GM12801 (cell line): ENCODE data around the gene ZC3H10.

Source experiments
- TF ChIP-seq, protein P1 (sequence below): IDR thresholded peaks from one replicate; pipeline ENCODE4 v1.5.1; 2011; ENCODE audit warnings: control low read depth; ENCODE audit not compliant: insufficient read length; ENCODE audit errors: extremely low read depth

Gene ZC3H10

DNA sequence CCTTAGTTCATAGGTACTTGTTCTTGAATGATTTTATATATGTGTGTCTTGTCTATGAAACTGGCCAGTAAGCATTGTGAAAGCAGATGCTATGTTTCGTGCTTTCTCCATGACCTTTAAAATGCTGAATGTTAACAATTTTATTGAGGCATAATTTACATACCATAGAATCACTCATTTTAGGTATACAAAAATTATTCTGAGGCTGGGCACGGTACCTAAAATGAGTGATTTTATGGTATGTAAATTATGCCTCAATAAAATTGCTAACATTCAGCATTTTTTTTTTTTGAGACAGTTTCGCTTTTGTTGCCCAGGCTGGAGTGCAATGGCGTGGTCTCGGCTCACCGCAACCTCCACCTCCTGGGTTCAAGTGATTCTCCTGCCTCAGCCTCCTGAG, 16.8 kb downstream of the ZC3H10 start:
- TF ChIP-seq, protein P1, sequence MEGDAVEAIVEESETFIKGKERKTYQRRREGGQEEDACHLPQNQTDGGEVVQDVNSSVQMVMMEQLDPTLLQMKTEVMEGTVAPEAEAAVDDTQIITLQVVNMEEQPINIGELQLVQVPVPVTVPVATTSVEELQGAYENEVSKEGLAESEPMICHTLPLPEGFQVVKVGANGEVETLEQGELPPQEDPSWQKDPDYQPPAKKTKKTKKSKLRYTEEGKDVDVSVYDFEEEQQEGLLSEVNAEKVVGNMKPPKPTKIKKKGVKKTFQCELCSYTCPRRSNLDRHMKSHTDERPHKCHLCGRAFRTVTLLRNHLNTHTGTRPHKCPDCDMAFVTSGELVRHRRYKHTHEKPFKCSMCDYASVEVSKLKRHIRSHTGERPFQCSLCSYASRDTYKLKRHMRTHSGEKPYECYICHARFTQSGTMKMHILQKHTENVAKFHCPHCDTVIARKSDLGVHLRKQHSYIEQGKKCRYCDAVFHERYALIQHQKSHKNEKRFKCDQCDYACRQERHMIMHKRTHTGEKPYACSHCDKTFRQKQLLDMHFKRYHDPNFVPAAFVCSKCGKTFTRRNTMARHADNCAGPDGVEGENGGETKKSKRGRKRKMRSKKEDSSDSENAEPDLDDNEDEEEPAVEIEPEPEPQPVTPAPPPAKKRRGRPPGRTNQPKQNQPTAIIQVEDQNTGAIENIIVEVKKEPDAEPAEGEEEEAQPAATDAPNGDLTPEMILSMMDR, result no peak

DNA sequence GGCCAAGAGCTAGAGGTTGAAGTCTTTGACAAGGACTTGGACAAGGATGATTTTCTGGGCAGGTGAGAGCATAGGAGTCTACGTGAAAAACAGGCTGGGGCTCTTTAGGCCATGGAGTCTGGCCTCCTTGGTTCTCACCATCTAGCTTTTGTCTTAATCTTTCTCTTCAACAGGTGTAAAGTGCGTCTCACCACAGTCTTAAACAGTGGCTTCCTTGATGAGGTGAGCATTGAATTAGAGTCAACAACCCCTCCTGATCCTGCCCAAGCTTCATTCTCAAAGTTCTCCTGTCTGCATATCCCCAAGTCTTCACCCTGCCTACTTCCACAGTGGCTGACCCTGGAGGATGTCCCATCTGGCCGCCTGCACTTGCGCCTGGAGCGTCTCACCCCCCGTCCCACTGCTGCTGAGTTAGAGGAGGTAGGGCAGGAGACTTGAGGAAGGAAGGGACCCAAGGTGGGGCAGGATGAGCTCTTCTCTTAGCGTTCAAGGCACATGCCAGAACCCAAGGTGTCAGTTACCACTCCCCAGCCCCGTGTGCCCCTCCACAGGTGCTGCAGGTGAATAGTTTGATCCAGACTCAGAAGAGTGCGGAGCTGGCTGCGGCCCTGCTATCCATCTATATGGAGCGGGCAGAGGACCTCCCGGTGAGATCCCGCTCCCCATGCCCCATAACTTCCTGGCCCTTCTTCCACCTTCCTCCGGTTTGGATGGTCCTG, 19.9 kb downstream of the ZC3H10 start:
- TF ChIP-seq, protein P1, result no peak

DNA sequence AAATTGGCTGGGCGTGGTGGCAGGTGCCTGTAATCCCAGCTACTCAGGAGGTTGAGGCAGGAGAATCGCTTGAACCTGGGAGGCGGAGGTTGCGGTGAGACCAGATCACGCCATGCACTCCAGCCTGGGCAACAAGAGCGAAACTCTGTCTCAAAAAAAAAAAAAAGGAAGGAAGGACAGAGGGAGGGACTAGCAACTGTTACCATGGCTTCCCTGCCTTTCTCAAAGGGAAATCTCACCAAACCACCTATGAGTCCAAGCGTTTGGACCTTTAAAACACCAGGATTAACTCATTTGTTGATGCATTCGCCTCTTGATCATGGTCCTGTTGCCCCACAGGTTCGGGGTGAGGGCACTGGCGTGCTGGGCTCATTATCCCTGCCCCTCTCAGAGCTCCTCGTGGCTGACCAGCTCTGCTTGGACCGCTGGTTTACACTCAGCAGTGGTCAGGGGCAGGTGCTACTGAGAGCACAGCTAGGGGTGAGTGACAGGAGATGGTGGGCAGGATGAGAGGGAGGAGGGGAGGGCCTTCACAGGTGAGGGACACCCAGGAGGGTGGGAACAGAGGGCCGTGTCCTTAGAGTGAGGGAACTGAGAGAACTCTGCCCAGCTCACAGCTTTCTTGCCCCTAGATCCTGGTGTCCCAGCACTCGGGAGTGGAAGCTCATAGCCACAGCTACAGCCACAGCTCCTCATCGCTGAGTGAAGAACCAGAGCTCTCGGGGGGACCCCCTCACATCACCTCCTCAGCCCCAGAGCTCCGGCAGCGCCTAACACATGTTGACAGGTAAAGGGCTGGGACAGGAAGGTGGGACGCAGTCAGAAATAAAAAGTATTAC, 24.1 kb downstream of the ZC3H10 start:
- TF ChIP-seq, protein P1, result no peak

DNA sequence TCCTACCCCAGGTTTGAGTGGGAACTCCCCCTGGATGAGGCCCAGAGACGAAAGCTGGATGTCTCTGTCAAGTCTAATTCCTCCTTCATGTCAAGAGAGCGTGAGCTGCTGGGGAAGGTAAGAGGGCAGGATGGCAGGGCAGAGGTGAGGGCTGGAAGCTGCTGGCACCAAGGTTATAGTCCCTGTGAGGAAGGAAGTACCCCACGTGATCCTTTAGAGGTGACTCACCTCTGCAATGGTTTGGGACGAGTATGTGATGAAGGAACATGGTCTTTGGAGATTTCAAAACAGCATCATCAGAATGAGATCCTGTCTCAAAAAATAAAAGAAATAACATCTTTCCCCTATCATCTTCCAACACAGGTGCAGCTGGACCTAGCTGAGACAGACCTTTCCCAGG, 25.2 kb downstream of the ZC3H10 start:
- TF ChIP-seq, protein P1, result no peak

DNA sequence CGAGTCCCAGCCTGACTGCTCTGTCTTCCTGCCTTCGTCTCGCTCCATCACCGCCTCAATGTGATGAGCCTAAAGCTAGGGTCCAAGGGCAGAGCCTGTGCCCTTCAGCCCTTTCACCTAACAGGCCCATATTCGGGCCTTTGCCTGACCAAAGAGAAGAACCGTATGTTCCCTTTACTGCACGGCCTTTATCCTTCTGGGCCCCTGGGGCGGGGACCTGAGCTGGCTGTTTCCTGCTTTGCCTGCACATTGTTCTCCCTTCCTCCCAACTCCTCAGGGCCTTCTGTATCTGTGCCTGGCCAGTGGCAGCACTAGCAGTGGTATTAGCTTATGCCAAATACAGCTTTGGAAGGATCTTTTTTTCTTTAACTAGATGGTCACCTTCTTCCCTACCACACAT, 25.8 kb downstream of the ZC3H10 start:
- TF ChIP-seq, protein P1, result no peak

DNA sequence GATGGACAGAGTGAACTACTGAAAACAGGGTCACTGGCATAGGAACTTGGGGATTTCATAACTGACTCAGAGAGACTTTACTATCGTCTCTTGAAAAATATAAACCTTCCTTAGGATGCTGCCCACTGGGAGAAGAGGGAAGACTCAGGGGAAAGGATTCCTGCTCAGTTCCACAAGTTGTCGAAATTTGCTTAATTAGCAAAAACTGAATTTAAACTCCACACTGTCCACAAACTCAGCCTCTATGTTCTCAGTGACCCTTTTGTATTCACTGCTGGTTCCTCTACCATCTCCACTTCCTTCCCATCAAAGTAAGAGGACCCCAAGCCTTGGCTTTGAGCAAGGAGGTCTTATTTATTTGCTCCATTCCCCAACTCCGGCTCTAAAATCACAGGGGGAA, 27.2 kb downstream of the ZC3H10 start:
- TF ChIP-seq, protein P1, result no peak

DNA sequence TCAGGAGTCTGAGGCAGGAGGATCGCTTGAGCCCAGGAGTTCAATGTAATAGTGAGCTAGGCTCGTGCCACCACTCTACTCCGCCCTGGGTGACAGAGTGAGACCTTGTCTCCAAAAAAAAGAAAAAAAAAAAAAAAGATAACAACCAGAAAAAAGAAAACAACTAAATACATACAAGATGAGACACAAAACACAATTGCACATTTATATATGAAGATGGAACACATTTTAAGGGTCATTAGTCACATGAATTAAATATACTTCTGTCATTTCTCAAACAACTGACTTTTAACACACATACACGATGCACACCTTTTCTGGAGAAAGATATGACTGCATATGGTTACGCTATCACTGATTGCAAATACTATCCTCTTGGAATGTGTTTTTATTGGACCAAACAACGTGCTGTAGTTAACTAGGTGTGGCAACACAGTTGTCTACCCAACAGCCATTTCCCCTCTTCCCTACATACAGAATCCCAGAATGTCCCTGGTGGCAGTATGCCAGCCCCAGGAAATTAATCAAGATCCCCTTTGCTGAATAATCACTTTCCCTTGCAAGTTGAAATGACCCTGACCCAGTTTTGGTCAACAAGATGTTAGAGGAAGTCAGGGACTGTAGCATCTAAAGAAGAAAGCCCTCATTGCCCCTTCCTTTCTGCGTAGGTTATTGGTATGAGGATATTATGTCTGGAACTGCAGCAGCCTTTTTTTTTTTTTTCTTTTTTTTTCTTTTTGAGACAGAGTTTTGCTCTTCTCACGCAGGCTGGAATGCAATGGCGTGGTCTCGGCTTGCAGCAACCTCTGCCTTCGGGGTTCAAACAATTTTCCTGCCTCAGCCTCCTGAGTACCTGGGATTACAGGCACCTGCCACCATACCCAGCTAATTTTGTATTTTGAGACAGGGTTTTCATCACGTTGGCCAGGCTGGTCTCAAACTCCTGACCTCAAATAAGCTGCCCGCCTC, 28.7 kb downstream of the ZC3H10 start:
- TF ChIP-seq, protein P1, result no peak
